Ovary (tissue), 3 donors: ENCODE measurements around the gene IQSEC1.

Source experiments
- POLR2A ChIP-seq: fragments of 450-650 bp; IDR thresholded peaks from one replicate; pipeline ENCODE4 v1.6.1; 2017; ENCODE audit warnings: antibody characterized with exemption, mild to moderate bottlenecking, moderate library complexity
- TF ChIP-seq, protein P1 (sequence below), 3 donors: fragments of 450-650 bp in 2 of 3; fragments of 200-600 bp in 1 of 3; IDR thresholded peaks; one replicate each; pipeline versions ENCODE4 v1.5.1 to v1.8.0; 2016 to 2022; ENCODE audit warnings: antibody characterized with exemption in 3 of 3, mild to moderate bottlenecking in 1 of 3
- donor health status: DM: no; HTN: no; CAD: no.

DNA sequence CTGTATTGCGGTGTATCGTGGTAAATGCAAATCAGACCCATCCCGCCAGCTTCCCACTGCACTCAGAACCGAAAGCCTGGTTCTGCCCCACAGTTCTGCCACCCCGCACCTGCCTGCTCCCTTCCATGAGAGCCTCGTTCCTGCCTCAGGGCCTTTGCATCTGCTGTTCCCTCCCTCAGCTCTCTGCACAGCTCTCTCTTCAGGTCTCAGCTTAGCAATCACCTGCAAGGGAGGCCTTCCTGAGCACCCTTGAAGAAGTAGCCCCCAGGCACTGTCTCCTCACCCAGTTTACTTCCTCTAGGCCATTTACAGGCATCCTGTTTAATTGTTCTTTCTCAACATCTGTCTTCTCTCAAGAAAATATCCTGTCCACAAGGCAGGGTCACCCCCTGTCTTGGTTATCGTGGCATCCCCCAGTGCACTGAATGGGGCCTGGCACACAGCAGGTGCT lies 13.3 kb upstream of the IQSEC1 start:
- TF ChIP-seq, protein P1, sequence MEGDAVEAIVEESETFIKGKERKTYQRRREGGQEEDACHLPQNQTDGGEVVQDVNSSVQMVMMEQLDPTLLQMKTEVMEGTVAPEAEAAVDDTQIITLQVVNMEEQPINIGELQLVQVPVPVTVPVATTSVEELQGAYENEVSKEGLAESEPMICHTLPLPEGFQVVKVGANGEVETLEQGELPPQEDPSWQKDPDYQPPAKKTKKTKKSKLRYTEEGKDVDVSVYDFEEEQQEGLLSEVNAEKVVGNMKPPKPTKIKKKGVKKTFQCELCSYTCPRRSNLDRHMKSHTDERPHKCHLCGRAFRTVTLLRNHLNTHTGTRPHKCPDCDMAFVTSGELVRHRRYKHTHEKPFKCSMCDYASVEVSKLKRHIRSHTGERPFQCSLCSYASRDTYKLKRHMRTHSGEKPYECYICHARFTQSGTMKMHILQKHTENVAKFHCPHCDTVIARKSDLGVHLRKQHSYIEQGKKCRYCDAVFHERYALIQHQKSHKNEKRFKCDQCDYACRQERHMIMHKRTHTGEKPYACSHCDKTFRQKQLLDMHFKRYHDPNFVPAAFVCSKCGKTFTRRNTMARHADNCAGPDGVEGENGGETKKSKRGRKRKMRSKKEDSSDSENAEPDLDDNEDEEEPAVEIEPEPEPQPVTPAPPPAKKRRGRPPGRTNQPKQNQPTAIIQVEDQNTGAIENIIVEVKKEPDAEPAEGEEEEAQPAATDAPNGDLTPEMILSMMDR (IDR thresholded peaks at IDR 0.05): no peak
- TF ChIP-seq POLR2A: no peak
